ENCODE measurements around the gene ICAM1. TPM values are rescaled to one million over a fixed set of nuclear protein-coding genes. Genes with fewer than 3 reads are reported as not detected.

Gene ICAM1
- polyA plus RNA-seq, 1 donor (not counting 4 experiments of a cell fraction or from before 2014, with no cell fraction given) = 0.30 TPM

GRCh38 chr19:10256970-10257615, 13.8 kb upstream of the ICAM1 start:
- Histone ChIP-seq H3K36me3 (ENCODE audit: control insufficient read depth in 2 of 2, extremely low read depth in 1 of 2, insufficient read depth in 2 of 2, low read length in 2 of 2) (peaks cover 26 to 29% of the 10 kb centered on the region in 2 experiments), H3K9me3 (ENCODE audit: control insufficient read depth, low read depth, low read length) (no peaks in the 10 kb centered on the region), H2AFZ (ENCODE audit: control insufficient read depth, low read length) (no peak overlapping the region), H3K27ac (ENCODE audit: control insufficient read depth, insufficient read depth, low read length) (no peak overlapping the region), H3K9ac (ENCODE audit: control insufficient read depth, extremely low read depth, insufficient read depth, low read length) (no peak overlapping the region), H3K4me3 (ENCODE audit: control insufficient read depth in 2 of 3, extremely low read depth in 1 of 3, insufficient read depth in 2 of 3, low read depth in 1 of 3, low read length in 3 of 3) (no peak overlapping the region), H4K20me1 (ENCODE audit: control insufficient read depth, extremely low read depth, insufficient read depth, low read length) (no peaks in the 10 kb centered on the region), H3K79me2 (ENCODE audit: control insufficient read depth, insufficient read depth, low read length) (peaks cover 16% of the 10 kb centered on the region), H3K4me1 (ENCODE audit: control insufficient read depth, extremely low read depth, insufficient read depth, low read length) (peaks cover 27% of the 10 kb centered on the region), H3K4me2 (ENCODE audit: control insufficient read depth, extremely low read depth, insufficient read depth, low read depth, low read length) (no peak overlapping the region), H3K27me3 (ENCODE audit: control insufficient read depth, extremely low read depth, insufficient read depth, low read length) (no peaks in the 10 kb centered on the region), H3K9me1 (ENCODE audit: control insufficient read depth, extremely low read depth, insufficient read depth, low read length) (no peaks in the 10 kb centered on the region)
- FAIRE-seq = no peak
- dilution Hi-C loops (cut with MboI; ENCODE audit: extremely low pct_ligation_motif_present, low sequenced_read_pairs) = no loop called here
- TF ChIP-seq EZH2 (IDR thresholded peaks at IDR 0.05; ENCODE audit: low read length) = no peak
- no peak for TF ChIP-seq CTCF (optimal IDR thresholded peaks at IDR 0.05 in 1 of 3, IDR thresholded peaks at IDR 0.05 in 1 of 3, conservative IDR thresholded peaks at IDR 0.05 in 1 of 3; ENCODE audit: extremely low read depth in 1 of 3, insufficient read depth in 2 of 3, low read length in 3 of 3)
- DNase-seq (ENCODE audit: low read depth, low spot score) = no peak

GRCh38 chr19:10258080-10258710, 12.7 kb upstream of the ICAM1 start:
- H3K4me1 ChIP-seq (ENCODE audit: control insufficient read depth, extremely low read depth, insufficient read depth, low read length) = peaks cover 23% of the 10 kb centered on the region
- dilution Hi-C loops (cut with MboI; ENCODE audit: extremely low pct_ligation_motif_present, low sequenced_read_pairs) = no loop called here
- no peak for TF ChIP-seq CTCF (optimal IDR thresholded peaks at IDR 0.05 in 1 of 3, IDR thresholded peaks at IDR 0.05 in 1 of 3, conservative IDR thresholded peaks at IDR 0.05 in 1 of 3; ENCODE audit: extremely low read depth in 1 of 3, insufficient read depth in 2 of 3, low read length in 3 of 3)
- TF ChIP-seq EZH2 (IDR thresholded peaks at IDR 0.05; ENCODE audit: low read length) = no peak
- no peak overlapping the region for H3K4me2 ChIP-seq (ENCODE audit: control insufficient read depth, extremely low read depth, insufficient read depth, low read depth, low read length)
- DNase-seq (ENCODE audit: low read depth, low spot score) (no peak), FAIRE-seq (no peak)
- H4K20me1 ChIP-seq (ENCODE audit: control insufficient read depth, extremely low read depth, insufficient read depth, low read length) = no peaks in the 10 kb centered on the region
- no peak overlapping the region for H2AFZ ChIP-seq (ENCODE audit: control insufficient read depth, low read length)
- H3K4me3 ChIP-seq (ENCODE audit: control insufficient read depth in 2 of 3, extremely low read depth in 1 of 3, insufficient read depth in 2 of 3, low read depth in 1 of 3, low read length in 3 of 3) = no peak overlapping the region
- no peaks in the 10 kb centered on the region for H3K27me3 ChIP-seq (ENCODE audit: control insufficient read depth, extremely low read depth, insufficient read depth, low read length)
- peaks cover 26 to 29% of the 10 kb centered on the region in 2 experiments for H3K36me3 ChIP-seq (ENCODE audit: control insufficient read depth in 2 of 2, extremely low read depth in 1 of 2, insufficient read depth in 2 of 2, low read length in 2 of 2)
- no peaks in the 10 kb centered on the region for H3K9me1 ChIP-seq (ENCODE audit: control insufficient read depth, extremely low read depth, insufficient read depth, low read length)
- H3K27ac ChIP-seq (ENCODE audit: control insufficient read depth, insufficient read depth, low read length) = no peak overlapping the region
- no peaks in the 10 kb centered on the region for H3K9me3 ChIP-seq (ENCODE audit: control insufficient read depth, low read depth, low read length)
- no peak overlapping the region for H3K9ac ChIP-seq (ENCODE audit: control insufficient read depth, extremely low read depth, insufficient read depth, low read length)
- H3K79me2 ChIP-seq (ENCODE audit: control insufficient read depth, insufficient read depth, low read length) = peaks cover 6% of the 10 kb centered on the region
